ENCODE measurements around the gene TMEM237. TPM values are rescaled to one million over a fixed set of nuclear protein-coding genes. Genes with fewer than 3 reads are reported as not detected.

Gene TMEM237
- total RNA-seq, 3 donors from 2014 or later (not counting 1 experiment from before 2014, with no cell fraction given) = 2.8 to 3.9 (median 3.4) TPM

Other genes starting within 250 kb of the TMEM237 start
- gene TRAK2, start 192.0 kb downstream of the TMEM237 start, total RNA-seq = 10 to 100 TPM; 19.2 to 29.4 (median 26.2) TPM
- gene STRADB, start 191.8 kb downstream of the TMEM237 start, total RNA-seq = 10 to 100 TPM; 11.8 to 15.3 (median 14.7) TPM
- under 1 TPM in 2 of 3 donors, not detected in 1; 0.15 to 0.45 TPM for gene MPP4, start 55.1 kb upstream of the TMEM237 start, total RNA-seq
- 10 to 100 TPM; 15.0 to 28.6 (median 19.1) TPM for gene ALS2, start 137.4 kb upstream of the TMEM237 start, total RNA-seq
- gene CDK15, start 163.0 kb upstream of the TMEM237 start, total RNA-seq = 1 to 10 TPM in 1 of 3 donors, under 1 TPM in 1, not detected in 1; 0.72 to 2.5 TPM

Measured in natural killer cell (primary cell).